A673 (cell line): ENCODE data around the gene ERBB2. TPM values are rescaled to one million over a fixed set of nuclear protein-coding genes. Genes with fewer than 3 reads are reported as not detected.

Experiments
- BruUV-seq: library from RNA; stranded (reverse); fragments of 400-500 nt; replicated peaks from 2 replicates; lab custom pipeline; 2021; lab: Mats Ljungman, UMichigan
- CTCF ChIA-PET: fragments of 300-600 bp; sonication (Branson Sonifier 250); formaldehyde crosslinking; loops from one replicate; lab custom pipeline; 2022; ENCODE audit warnings: antibody characterized with exemption; lab: Charles Lee
- POLR2A ChIA-PET: fragments of 300-600 bp; sonication (Branson Sonifier 250); formaldehyde crosslinking; loops from one replicate; lab custom pipeline; 2022; ENCODE audit warnings: antibody characterized with exemption; ENCODE audit not compliant: low non-redundant PET; lab: Charles Lee
- DNase-seq: peaks from one replicate; pipeline ENCODE4 v3.0.0-alpha.2; 2015; ENCODE audit warnings: low spot score
- H3K27ac ChIP-seq: fragments of 200-600 bp; sonication (generic); 2 replicates; pipeline ENCODE4 v1.5.1; 2016; ENCODE audit warnings: mixed run types, low read depth, mild to moderate bottlenecking, mixed read lengths, antibody characterized with exemption, low read length; ENCODE audit not compliant: poor library complexity, severe bottlenecking
- H3K27me3 ChIP-seq: fragments of 200-600 bp; sonication (generic); replicated peaks from 2 replicates; pipeline ENCODE4 v1.6.1; 2017; ENCODE audit warnings: mixed run types, low read depth, mild to moderate bottlenecking, mixed read lengths, antibody characterized with exemption, low read length; ENCODE audit not compliant: insufficient read depth, poor library complexity
- H3K36me3 ChIP-seq: fragments of 200-600 bp; sonication (generic); 2 replicates; pipeline ENCODE4 v1.6.1; 2016; ENCODE audit warnings: mixed run types, mild to moderate bottlenecking, mixed read lengths, antibody characterized with exemption, low read length; ENCODE audit not compliant: insufficient read depth, poor library complexity, severe bottlenecking
- H3K4me1 ChIP-seq: fragments of 200-600 bp; sonication (generic); 2 replicates; pipeline ENCODE4 v1.6.1; 2017; ENCODE audit warnings: mixed run types, mild to moderate bottlenecking, mixed read lengths, antibody characterized with exemption, low read length; ENCODE audit not compliant: insufficient read depth, poor library complexity, severe bottlenecking
- H3K4me3 ChIP-seq: fragments of 200-600 bp; sonication (generic); 2 replicates; pipeline ENCODE4 v1.5.1; 2016; ENCODE audit warnings: low read depth, mixed run types, mild to moderate bottlenecking, mixed read lengths, low read length; ENCODE audit not compliant: poor library complexity, severe bottlenecking
- H3K9me3 ChIP-seq: fragments of 200-600 bp; sonication (generic); 2 replicates; pipeline ENCODE4 v1.6.1; 2016; ENCODE audit warnings: mixed run types, low read depth, mild to moderate bottlenecking, mixed read lengths, antibody characterized with exemption, low read length; ENCODE audit not compliant: poor library complexity, severe bottlenecking
- CTCF ChIP-seq: fragments of 300-800, 200-600 bp; sonication (generic); conservative IDR thresholded peaks from 2 replicates; pipeline ENCODE4 v1.5.1; 2017; ENCODE audit warnings: low read depth, mild to moderate bottlenecking, antibody characterized with exemption, low read length, moderate library complexity, mixed read lengths
- EZH2 ChIP-seq: fragments of 200-600 bp; sonication (generic); IDR thresholded peaks from 2 replicates; pipeline ENCODE4 v1.6.1; 2017; ENCODE audit warnings: borderline replicate concordance, low read depth, mild to moderate bottlenecking, mixed read lengths, antibody characterized with exemption, low read length; ENCODE audit not compliant: poor library complexity, severe bottlenecking
- intact Hi-C: fragments of 100-400 bp; cut with micrococcal nuclease; formaldehyde crosslinking; loops from one replicate; pipeline ENCODE4 v1.10.0; 2022; ENCODE audit not compliant: unreplicated experiment
- total RNA-seq: library from RNA; stranded (reverse); gene quantifications from 2 replicates; pipeline ENCODE4 v1.2.3, GENCODE V29; 2021

The ERBB2 gene
- total RNA-seq, 1 experiment from 2014 or later, result 11.1 TPM

- intact Hi-C loops, result no loop called here
- Histone ChIP-seq H3K4me1 (no peaks in the 10 kb centered on the region), H3K36me3 (no peaks in the 10 kb centered on the region), H3K27ac (no peak overlapping the region), H3K4me3 (no peak overlapping the region), H3K27me3 (no peaks in the 10 kb centered on the region), H3K9me3 (no peaks in the 10 kb centered on the region)
- ChIA-PET POLR2A (no interaction called here), CTCF (no interaction called here)
- TF ChIP-seq CTCF (no peak), EZH2 (no peak)
- DNase-seq, result no peak
- BruUV-seq, result no TSS peak
These were observed 16.4 kb upstream of the ERBB2 start for GRCh38 chr17:39683295-39683939.

GRCh38 chr17:39684369-39685192, 15.3 kb upstream of the ERBB2 start:
- Histone ChIP-seq H3K36me3 (no peaks in the 10 kb centered on the region), H3K27me3 (no peaks in the 10 kb centered on the region), H3K27ac (no peak overlapping the region), H3K9me3 (no peaks in the 10 kb centered on the region), H3K4me1 (no peaks in the 10 kb centered on the region), H3K4me3 (no peak overlapping the region)
- CTCF ChIA-PET, result no interaction called here
- no TSS peak for BruUV-seq
- POLR2A ChIA-PET, result no interaction called here
- intact Hi-C loops, result no loop called here
- no peak for TF ChIP-seq EZH2
- no peak for TF ChIP-seq CTCF
- DNase-seq, result no peak

GRCh38 chr17:39687101-39687545, 12.7 kb upstream of the ERBB2 start:
- no peak for TF ChIP-seq EZH2
- TF ChIP-seq CTCF, result no peak
- POLR2A ChIA-PET, result interaction anchor here (1.0 kb wide), 1 partner anchor 13 kb away, joined by 3 read pairs; the partner anchor contains the start of gene ERBB2

More at GRCh38 chr17:39687101-39687545, 12.7 kb upstream of the ERBB2 start:
- H3K9me3 ChIP-seq, result no peaks in the 10 kb centered on the region
- intact Hi-C loops, result no loop called here
- CTCF ChIA-PET, result no interaction called here
- no peaks in the 10 kb centered on the region for H3K36me3 ChIP-seq
- peak overlapping the region; percentile 96 for H3K27ac ChIP-seq
- peak overlapping the region; percentile 62 for H3K4me3 ChIP-seq
- no peaks in the 10 kb centered on the region for H3K27me3 ChIP-seq
- DNase-seq, result no peak
- H3K4me1 ChIP-seq, result no peaks in the 10 kb centered on the region
- BruUV-seq, result TSS peak; percentile 81
